ENCODE data around the gene KRT84. TPM values are rescaled to one million over a fixed set of nuclear protein-coding genes. Genes with fewer than 3 reads are reported as not detected.
A peak's percentile ranks its signal among the peaks of the same experiment; 100 is the strongest.

Gene KRT84
- total and polyA plus RNA-seq, 5 donors from 2014 or later = not detected

DNA sequence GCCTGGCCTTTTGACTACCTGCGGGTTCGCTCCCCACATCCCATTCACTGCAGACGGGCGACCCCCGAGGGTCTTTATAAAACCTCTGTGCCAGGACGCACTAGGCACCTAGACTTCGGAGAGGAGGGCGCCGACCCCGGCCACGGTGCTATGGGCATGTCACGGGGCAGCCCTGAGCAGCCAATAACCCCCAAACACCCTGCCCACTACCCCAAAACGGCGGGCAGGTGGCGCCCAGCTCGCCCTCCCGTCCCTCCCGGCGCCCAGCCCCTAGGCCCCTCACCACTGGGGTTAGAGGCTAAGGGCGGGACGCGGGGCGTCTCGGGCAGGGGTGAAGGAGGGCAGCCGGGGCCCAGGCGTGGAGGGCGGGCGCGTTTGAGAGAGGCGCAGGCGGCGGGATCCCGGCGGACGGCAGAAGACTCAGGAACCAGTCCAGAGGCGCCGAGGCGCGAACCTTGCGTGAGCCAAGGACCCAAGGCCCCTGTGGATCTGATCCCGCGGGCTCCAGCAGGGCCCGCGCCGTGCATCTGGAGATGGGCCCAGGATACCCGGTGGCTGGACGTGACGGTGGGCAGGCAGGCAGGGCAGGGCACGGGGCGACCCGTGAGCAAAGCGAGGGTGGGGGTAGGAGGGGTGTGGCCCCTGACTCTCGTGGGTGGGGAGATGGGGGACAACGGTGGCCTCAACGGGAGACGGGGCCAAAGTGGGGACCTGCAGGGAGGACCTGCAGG lies 29.3 kb downstream of the KRT84 start:
- H3K9me3 Mint-ChIP-seq = peaks cover 0 to 1% (median 0%) of the 10 kb centered on the region in 7 donors
- Histone ChIP-seq H3K27me3 (ENCODE audit: control insufficient read depth, insufficient read depth, low read length) (no peaks in the 10 kb centered on the region), H3K36me3 (ENCODE audit: control insufficient read depth, insufficient read depth, low read length) (no peaks in the 10 kb centered on the region), H3K4me3 (ENCODE audit: low read depth, low read length) (no peak overlapping the region), H3K27ac (ENCODE audit: insufficient read depth, low read length, poor library complexity, severe bottlenecking) (no peak overlapping the region), H3K9me3 (ENCODE audit: control insufficient read depth in 2 of 2, low read length in 2 of 2) (no peaks in the 10 kb centered on the region), H3K4me1 (ENCODE audit: control insufficient read depth, insufficient read depth, low read length, poor library complexity, severe bottlenecking) (peaks cover 26% of the 10 kb centered on the region)
- H3K36me3 Mint-ChIP-seq = no peaks in the 10 kb centered on the region
- no peak overlapping the region for H3K27ac Mint-ChIP-seq
- peaks cover 11 to 31% (median 20%) of the 10 kb centered on the region in 4 donors for H3K4me1 Mint-ChIP-seq
- no peak overlapping the region for H3K4me3 Mint-ChIP-seq
- DNase-seq (no peak), ATAC-seq (ENCODE audit: low read depth in 2 of 2) (no peak)
- H3K27me3 Mint-ChIP-seq = no peaks in the 10 kb centered on the region

DNA sequence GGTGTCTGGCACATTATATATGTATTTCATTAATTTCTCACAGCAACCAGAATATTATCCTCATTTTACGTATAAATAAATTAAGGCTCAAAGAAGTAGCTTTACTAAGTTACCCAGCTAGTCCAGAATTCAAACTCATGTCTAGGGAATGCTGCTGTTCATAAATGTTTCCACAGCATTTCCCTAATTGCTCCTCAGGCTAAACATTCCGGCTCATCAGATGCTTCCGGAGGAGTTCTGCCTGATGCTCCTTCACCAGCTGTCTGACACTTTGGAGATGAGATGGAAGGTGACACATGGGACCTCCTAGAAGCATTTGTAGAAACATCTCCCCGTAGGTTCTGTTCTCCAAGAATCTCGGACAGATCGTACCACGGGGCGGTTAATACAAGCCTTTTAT lies 30.3 kb downstream of the KRT84 start:
- Mint-ChIP-seq H3K27me3 (no peaks in the 10 kb centered on the region), H3K9me3 (peaks cover 0 to 1% (median 0%) of the 10 kb centered on the region in 7 donors), H3K36me3 (no peaks in the 10 kb centered on the region), H3K27ac (no peak overlapping the region), H3K4me1 (peaks cover 11 to 37% (median 20%) of the 10 kb centered on the region in 4 donors), H3K4me3 (no peak overlapping the region)
- Histone ChIP-seq H3K27ac (ENCODE audit: insufficient read depth, low read length, poor library complexity, severe bottlenecking) (no peak overlapping the region), H3K27me3 (ENCODE audit: control insufficient read depth, insufficient read depth, low read length) (no peaks in the 10 kb centered on the region), H3K9me3 (ENCODE audit: control insufficient read depth in 2 of 2, low read length in 2 of 2) (no peaks in the 10 kb centered on the region), H3K4me1 (ENCODE audit: control insufficient read depth, insufficient read depth, low read length, poor library complexity, severe bottlenecking) (peaks cover 31% of the 10 kb centered on the region), H3K4me3 (ENCODE audit: low read depth, low read length) (no peak overlapping the region), H3K36me3 (ENCODE audit: control insufficient read depth, insufficient read depth, low read length) (no peaks in the 10 kb centered on the region)
- no peak for DNase-seq
- ATAC-seq (ENCODE audit: low read depth in 2 of 2) = no peak

- Histone ChIP-seq H3K27me3 (ENCODE audit: control insufficient read depth, insufficient read depth, low read length) (no peaks in the 10 kb centered on the region), H3K4me3 (ENCODE audit: low read depth, low read length) (no peak overlapping the region), H3K9me3 (ENCODE audit: control insufficient read depth in 2 of 2, low read length in 2 of 2) (no peaks in the 10 kb centered on the region), H3K4me1 (ENCODE audit: control insufficient read depth, insufficient read depth, low read length, poor library complexity, severe bottlenecking) (peaks cover 34% of the 10 kb centered on the region), H3K36me3 (ENCODE audit: control insufficient read depth, insufficient read depth, low read length) (no peaks in the 10 kb centered on the region), H3K27ac (ENCODE audit: insufficient read depth, low read length, poor library complexity, severe bottlenecking) (no peak overlapping the region)
- no peaks in the 10 kb centered on the region for H3K27me3 Mint-ChIP-seq
- no peaks in the 10 kb centered on the region for H3K36me3 Mint-ChIP-seq
- ATAC-seq (ENCODE audit: low read depth in 2 of 2) (no peak), DNase-seq (no peak)
- H3K4me3 Mint-ChIP-seq = no peak overlapping the region
- peaks cover 0 to 1% (median 0%) of the 10 kb centered on the region in 7 donors for H3K9me3 Mint-ChIP-seq
- no peak overlapping the region for H3K27ac Mint-ChIP-seq
- H3K4me1 Mint-ChIP-seq = peaks cover 9 to 35% (median 23%) of the 10 kb centered on the region in 4 donors
Measured at GRCh38 chr12:52354200-52354599, 31.3 kb downstream of the KRT84 start.

DNA sequence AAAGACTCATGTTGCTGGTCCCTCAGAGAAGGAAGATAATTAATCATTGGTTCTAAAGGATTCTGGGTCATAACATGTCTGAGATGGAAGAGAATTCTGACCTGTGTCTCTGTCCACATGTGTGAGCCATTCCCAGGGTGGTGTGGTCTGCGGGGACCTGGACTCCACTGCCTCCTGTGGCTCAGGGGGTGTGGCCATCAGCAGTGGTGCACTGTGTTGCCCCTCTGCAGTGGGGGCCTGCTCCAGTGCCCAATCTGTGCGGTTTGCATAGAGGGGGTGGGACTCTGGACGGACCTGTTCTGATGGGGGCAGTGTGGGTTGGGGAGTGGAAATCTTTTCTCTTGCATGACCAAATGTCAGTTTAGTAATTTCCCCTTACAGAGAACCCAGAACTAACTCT lies 31.7 kb downstream of the KRT84 start:
- peaks cover 0 to 1% (median 0%) of the 10 kb centered on the region in 7 donors for H3K9me3 Mint-ChIP-seq
- H3K4me3 Mint-ChIP-seq = no peak overlapping the region
- ATAC-seq (ENCODE audit: low read depth in 2 of 2) (no peak), DNase-seq (no peak)
- no peak overlapping the region for H3K4me3 ChIP-seq (ENCODE audit: low read depth, low read length)
- H3K27me3 Mint-ChIP-seq = no peaks in the 10 kb centered on the region
- peaks cover 8 to 32% (median 24%) of the 10 kb centered on the region in 4 donors for H3K4me1 Mint-ChIP-seq
- H3K27ac ChIP-seq (ENCODE audit: insufficient read depth, low read length, poor library complexity, severe bottlenecking) = no peak overlapping the region
- H3K4me1 ChIP-seq (ENCODE audit: control insufficient read depth, insufficient read depth, low read length, poor library complexity, severe bottlenecking) = peaks cover 29% of the 10 kb centered on the region
- H3K27me3 ChIP-seq (ENCODE audit: control insufficient read depth, insufficient read depth, low read length) = no peaks in the 10 kb centered on the region
- H3K9me3 ChIP-seq (ENCODE audit: control insufficient read depth in 2 of 2, low read length in 2 of 2) = no peaks in the 10 kb centered on the region
- no peak overlapping the region for H3K27ac Mint-ChIP-seq
- H3K36me3 ChIP-seq (ENCODE audit: control insufficient read depth, insufficient read depth, low read length) = no peaks in the 10 kb centered on the region
- no peaks in the 10 kb centered on the region for H3K36me3 Mint-ChIP-seq

DNA sequence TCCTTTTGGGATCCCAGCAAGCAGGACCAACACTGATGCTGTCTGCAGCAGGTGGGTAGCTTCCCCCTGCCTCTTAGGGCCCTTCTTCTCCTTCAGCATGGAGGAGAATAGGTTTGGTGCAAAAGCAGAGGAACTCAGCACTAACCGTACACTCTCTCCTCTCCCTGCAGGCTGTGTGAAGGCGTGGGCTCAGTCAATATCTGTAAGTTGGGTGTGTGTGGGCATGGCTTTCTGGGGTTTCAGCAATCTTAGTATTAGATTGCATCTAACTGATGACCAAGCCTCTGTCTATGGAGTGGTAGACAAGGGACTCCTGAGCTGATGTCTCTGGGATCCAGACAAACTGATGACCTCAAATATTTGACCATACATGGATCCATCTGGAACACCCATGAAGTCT lies 32.5 kb downstream of the KRT84 start:
- Histone ChIP-seq H3K4me3 (ENCODE audit: low read depth, low read length) (no peak overlapping the region), H3K4me1 (ENCODE audit: control insufficient read depth, insufficient read depth, low read length, poor library complexity, severe bottlenecking) (peaks cover 25% of the 10 kb centered on the region), H3K27ac (ENCODE audit: insufficient read depth, low read length, poor library complexity, severe bottlenecking) (no peak overlapping the region), H3K9me3 (ENCODE audit: control insufficient read depth in 2 of 2, low read length in 2 of 2) (no peaks in the 10 kb centered on the region), H3K27me3 (ENCODE audit: control insufficient read depth, insufficient read depth, low read length) (no peaks in the 10 kb centered on the region), H3K36me3 (ENCODE audit: control insufficient read depth, insufficient read depth, low read length) (no peaks in the 10 kb centered on the region)
- H3K9me3 Mint-ChIP-seq = peaks cover 0 to 1% (median 0%) of the 10 kb centered on the region in 7 donors
- no peak overlapping the region for H3K4me3 Mint-ChIP-seq
- no peak overlapping the region for H3K27ac Mint-ChIP-seq
- peaks cover 3 to 24% (median 18%) of the 10 kb centered on the region in 4 donors for H3K4me1 Mint-ChIP-seq
- H3K36me3 Mint-ChIP-seq = no peaks in the 10 kb centered on the region
- ATAC-seq (ENCODE audit: low read depth in 2 of 2) (no peak), DNase-seq (no peak)
- H3K27me3 Mint-ChIP-seq = no peaks in the 10 kb centered on the region

- peak; percentile 90 to 96 for ATAC-seq (ENCODE audit: low read depth in 2 of 2)
- Mint-ChIP-seq H3K4me3 (peak overlapping the region in 3 of 4 donors; percentile 0 to 48 (median 1)), H3K27me3 (no peaks in the 10 kb centered on the region), H3K27ac (peak overlapping the region in 2 of 3 donors; percentile 7 to 18), H3K4me1 (peaks cover 3 to 21% (median 18%) of the 10 kb centered on the region in 4 donors), H3K36me3 (no peaks in the 10 kb centered on the region), H3K9me3 (peaks cover 0 to 1% (median 0%) of the 10 kb centered on the region in 7 donors)
- H3K4me3 ChIP-seq (ENCODE audit: low read depth, low read length) = peak overlapping the region; percentile 11
- no peaks in the 10 kb centered on the region for H3K27me3 ChIP-seq (ENCODE audit: control insufficient read depth, insufficient read depth, low read length)
- H3K27ac ChIP-seq (ENCODE audit: insufficient read depth, low read length, poor library complexity, severe bottlenecking) = no peak overlapping the region
- no peaks in the 10 kb centered on the region for H3K36me3 ChIP-seq (ENCODE audit: control insufficient read depth, insufficient read depth, low read length)
- DNase-seq = peak in 2 of 3 donors; percentile 51 to 66
- peaks cover 25% of the 10 kb centered on the region for H3K4me1 ChIP-seq (ENCODE audit: control insufficient read depth, insufficient read depth, low read length, poor library complexity, severe bottlenecking)
- no peaks in the 10 kb centered on the region for H3K9me3 ChIP-seq (ENCODE audit: control insufficient read depth in 2 of 2, low read length in 2 of 2)
Measured at GRCh38 chr12:52351196-52352059, 34.0 kb downstream of the KRT84 start.

DNA sequence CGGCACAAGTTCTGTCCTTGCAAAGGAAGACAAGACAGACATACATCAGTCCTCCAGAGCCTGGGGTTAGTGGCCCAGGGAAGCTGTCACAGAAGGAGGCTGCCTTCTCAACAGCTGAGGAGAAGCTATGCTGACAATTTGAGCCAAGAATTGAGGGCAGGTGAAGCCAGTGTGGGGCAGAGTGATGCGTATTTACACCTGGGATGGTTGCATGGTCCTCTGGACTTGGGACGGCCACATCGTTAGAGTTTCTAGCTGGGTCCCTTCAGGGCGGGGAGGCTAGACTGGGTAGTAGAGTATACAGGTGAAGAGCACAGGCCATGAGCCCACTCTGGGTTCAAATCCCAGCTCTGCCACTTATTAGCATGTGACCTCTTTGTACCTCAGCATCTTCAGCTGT lies 34.7 kb downstream of the KRT84 start:
- ATAC-seq (ENCODE audit: low read depth in 2 of 2) = no peak
- no peaks in the 10 kb centered on the region for H3K27me3 Mint-ChIP-seq
- Histone ChIP-seq H3K4me1 (ENCODE audit: control insufficient read depth, insufficient read depth, low read length, poor library complexity, severe bottlenecking) (peaks cover 25% of the 10 kb centered on the region), H3K27ac (ENCODE audit: insufficient read depth, low read length, poor library complexity, severe bottlenecking) (no peak overlapping the region), H3K36me3 (ENCODE audit: control insufficient read depth, insufficient read depth, low read length) (no peaks in the 10 kb centered on the region), H3K9me3 (ENCODE audit: control insufficient read depth in 2 of 2, low read length in 2 of 2) (no peaks in the 10 kb centered on the region), H3K27me3 (ENCODE audit: control insufficient read depth, insufficient read depth, low read length) (no peaks in the 10 kb centered on the region), H3K4me3 (ENCODE audit: low read depth, low read length) (no peak overlapping the region)
- DNase-seq = no peak
- H3K9me3 Mint-ChIP-seq = peaks cover 0 to 1% (median 0%) of the 10 kb centered on the region in 7 donors
- no peak overlapping the region for H3K27ac Mint-ChIP-seq
- H3K4me3 Mint-ChIP-seq = no peak overlapping the region
- no peaks in the 10 kb centered on the region for H3K36me3 Mint-ChIP-seq
- peaks cover 3 to 21% (median 18%) of the 10 kb centered on the region in 4 donors for H3K4me1 Mint-ChIP-seq
